G401 (cell line): Measurements from ENCODE around the gene DIRAS2. TPM values are rescaled to one million over a fixed set of nuclear protein-coding genes. Genes with fewer than 3 reads are reported as not detected.
A peak's percentile ranks its signal among the peaks of the same experiment; 100 is the strongest.
"Not testable (repeated sequence)": the region's sequence is repeated elsewhere in the genome, so short reads cannot be mapped to it uniquely, and the experiment has no call there.

ENCODE experiments used
- DNase-seq: peaks from one replicate; pipeline ENCODE4 v3.0.0-alpha.2; 2015; ENCODE audit warnings: low spot score
- in situ Hi-C: cut with HindIII; loops from 2 replicates; pipeline ENCODE4 v1.10.0; 2016; ENCODE audit warnings: low sequenced_read_pairs, mixed read lengths
- total RNA-seq: library from RNA; depleted of rRNA; stranded (reverse); fragments of >200 nt; shearing (Covaris generic); gene quantifications from 2 replicates; pipeline ENCODE4 v1.2.3, GENCODE V29; 2014; rRNA removed

Gene DIRAS2, protein sequence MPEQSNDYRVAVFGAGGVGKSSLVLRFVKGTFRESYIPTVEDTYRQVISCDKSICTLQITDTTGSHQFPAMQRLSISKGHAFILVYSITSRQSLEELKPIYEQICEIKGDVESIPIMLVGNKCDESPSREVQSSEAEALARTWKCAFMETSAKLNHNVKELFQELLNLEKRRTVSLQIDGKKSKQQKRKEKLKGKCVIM
- not detected in 2 replicates for total RNA-seq

DNA sequence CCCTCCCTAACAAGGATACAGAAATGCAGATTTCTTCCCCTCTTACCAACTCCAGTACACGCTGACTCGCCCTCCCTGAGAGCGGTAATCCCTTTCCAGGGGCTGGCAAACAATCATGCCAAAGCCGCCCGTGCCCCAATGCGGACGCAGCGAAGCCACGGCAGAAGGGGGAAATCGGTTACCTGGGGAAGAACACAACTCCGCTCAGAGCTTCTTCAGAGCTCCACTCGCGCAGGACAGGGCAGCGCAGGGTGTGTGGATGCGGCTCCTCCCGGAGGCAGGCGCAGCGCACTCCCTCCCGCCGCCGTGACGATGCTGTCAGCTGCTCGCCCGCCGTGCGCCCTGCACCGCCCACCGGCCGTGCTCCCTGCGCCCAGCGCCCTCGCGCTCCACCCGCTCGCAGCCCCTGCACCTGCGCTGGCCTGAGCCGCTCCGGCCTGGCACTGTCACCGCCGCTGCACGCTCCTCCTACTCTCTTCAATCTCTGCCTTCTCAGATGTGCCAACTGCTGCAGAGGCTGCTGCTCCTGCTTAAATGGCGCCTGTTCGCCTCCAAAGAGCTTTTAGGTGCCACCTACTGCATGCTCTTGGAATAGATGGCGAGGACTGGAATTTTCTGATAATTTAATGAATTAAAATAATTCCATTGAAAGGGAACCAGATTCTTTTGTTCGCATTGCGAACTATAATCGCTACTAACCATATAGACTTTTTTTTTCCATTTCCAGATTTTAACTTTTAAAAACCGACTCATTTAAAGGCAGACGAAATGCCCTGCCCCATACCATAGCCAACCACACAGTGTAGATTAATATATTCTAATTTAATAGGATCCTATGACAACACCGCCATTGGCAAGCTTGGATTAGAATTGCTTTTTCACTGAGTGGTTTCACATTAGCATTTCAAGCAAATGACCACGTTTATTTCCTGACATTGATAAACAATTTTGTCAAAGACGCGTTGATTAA, at the start of gene DIRAS2:
TSS of gene DIRAS2 (minus strand) at position 255 of the 970 bp plus-strand sequence. CDS start 28,997 bp downstream, outside the sequence.
- in situ Hi-C loops, result no loop called here

GRCh38 chr9:90684736-90685135, 42.1 kb upstream of the DIRAS2 start:
- in situ Hi-C loops, result no loop called here
- no peak for DNase-seq

More for the DNA sequence above, at the start of gene DIRAS2:
- peak; percentile 94 for DNase-seq

- in situ Hi-C loops, result no loop called here
- DNase-seq, result no peak
These were observed 41.5 kb upstream of the DIRAS2 start for GRCh38 chr9:90684106-90684505.

- DNase-seq, result no peak
- in situ Hi-C loops, result no loop called here
These were observed 37.9 kb upstream of the DIRAS2 start for GRCh38 chr9:90680534-90680933.

DNA sequence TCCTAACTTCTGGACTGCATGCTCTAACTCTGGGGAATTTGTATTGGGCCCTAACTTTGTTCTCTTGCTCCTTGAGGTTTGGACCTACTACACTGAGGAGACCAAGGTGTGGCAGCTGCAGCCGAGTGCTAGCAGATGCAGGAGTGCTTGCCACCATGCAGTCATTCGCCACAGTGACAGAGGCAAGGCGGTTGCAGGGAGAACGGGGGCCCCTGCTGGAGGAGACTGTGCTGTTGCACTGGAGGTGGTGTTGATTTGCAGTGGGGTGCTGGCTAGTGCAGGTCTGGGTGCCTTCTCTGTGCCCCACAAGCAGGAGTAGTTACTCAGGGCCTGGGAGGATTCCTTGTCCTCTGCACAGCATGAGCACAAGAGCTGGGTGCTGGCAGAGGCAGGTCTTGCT, 22.4 kb upstream of the DIRAS2 start:
- DNase-seq, result no peak
- in situ Hi-C loops, result no loop called here

DNA sequence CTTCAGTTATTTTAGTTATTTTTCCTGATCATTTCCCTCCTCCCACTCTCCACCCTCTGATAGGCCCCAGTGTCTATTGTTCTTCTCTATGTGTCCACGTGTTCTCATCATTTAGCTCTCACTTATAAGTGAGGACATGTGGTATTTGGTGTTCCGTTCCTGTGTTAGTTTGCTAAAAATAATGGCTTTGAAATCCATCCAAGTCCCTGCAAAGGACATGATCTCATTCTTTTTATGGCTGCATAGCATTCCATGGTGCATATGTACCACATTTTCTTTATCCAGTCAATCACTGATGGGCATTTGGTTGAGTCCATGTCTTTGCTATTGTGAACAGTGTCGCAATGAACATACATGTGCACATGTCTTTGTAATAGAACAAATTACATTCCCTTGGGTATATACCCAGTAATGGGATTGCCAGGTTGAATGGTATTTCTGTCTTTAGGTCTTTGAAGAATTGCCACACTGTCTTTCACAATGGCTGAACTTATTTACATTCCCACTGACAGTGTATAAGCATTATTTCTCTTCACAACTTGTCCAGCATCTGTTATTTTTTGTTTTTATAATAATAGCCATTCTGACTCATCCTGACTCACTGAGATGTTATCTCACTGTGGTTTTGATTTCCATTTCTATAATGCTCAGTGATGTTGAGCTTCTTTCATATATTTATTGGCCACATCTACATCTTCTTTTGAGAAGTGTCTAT, 17.2 kb upstream of the DIRAS2 start:
- no peak for DNase-seq
- in situ Hi-C loops, result no loop called here

DNA sequence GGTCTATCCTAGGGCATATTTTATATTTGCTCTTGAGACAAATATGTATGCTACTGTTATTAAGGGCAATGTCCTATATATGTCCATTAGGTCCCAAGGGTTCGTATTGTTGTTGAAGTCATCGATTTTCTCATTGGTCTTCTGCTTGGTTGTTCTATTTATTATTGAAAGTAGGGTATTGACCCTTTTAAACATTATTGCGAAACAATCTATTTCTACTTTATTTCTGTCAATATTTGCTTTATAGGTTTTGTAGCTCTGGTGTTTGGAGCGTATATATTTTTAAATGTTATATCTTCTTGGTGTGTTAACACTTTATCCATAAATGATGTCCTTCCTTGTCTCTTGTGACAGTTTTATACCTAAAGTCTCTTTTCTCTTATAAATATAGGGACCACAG, 16.2 kb upstream of the DIRAS2 start:
- in situ Hi-C loops, result no loop called here
- DNase-seq, result no peak

DNA sequence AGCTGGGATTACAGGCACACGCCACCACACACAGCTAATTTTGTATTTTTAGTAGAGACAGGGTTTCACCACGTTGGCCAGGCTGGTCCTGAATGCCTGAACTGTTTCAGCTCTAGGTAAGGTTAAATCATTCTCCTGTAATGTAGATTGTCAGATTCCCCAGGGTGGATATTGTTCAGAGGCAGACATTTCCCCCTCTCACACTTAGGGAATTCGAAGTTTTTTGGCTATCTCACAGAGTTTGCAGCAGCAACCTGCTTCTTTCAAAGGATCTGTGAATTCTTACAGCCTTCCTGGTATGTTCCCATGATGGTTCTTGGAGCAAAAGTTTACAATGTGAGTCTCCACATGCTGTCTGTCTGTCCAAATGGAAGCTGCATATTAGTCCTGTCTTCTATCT, 15.6 kb upstream of the DIRAS2 start:
- no peak for DNase-seq
- in situ Hi-C loops, result no loop called here

- not testable (repeated sequence) for DNase-seq
These were observed 14.3 kb upstream of the DIRAS2 start for GRCh38 chr9:90656876-90657275.

DNA sequence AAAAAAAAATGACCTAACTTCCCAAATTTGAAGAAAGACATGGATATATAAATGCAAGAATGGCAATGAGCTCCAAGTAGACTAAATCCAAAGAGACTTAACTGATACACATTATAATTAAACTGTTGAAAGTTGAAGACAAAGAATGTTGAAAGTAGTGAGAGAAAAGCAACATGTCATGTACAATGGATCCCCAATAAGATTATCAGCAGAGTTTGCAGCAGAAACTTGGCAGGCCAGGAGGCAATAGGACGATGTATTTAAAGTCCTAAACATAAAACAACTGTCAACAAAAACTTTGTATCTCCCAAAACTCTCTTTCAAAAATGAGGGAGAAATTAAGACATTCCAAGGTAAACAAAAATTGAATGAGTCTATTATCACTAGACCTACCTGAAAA, 8.6 kb upstream of the DIRAS2 start:
- in situ Hi-C loops, result no loop called here
- no peak for DNase-seq

More at GRCh38 chr9:90656876-90657275, 14.3 kb upstream of the DIRAS2 start:
- in situ Hi-C loops, result not testable (repeated sequence)

- in situ Hi-C loops, result no loop called here
These were observed 5.2 kb upstream of the DIRAS2 start for GRCh38 chr9:90647843-90648242.

DNA sequence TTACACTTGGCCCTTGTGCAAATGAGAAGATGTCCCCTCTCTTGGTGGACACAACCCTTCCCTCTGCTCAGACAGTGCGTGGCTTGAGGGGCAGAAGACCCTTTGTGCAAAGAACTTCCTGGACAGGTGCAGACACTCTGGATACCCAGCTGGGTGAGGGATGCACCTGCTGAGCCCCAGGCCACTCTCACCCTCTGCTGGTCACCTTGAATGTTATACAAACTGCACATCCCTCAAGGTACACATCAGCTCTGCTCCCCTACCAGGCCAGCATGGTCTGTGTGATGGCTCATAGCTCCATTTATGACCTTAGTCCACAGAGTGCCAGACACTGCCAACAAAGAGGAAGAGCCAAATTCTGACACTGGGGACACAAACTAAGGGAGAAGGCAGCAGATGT, 3.1 kb upstream of the DIRAS2 start:
- in situ Hi-C loops, result no loop called here
- DNase-seq, result no peak

More at GRCh38 chr9:90647843-90648242, 5.2 kb upstream of the DIRAS2 start:
- no peak for DNase-seq

- peak; percentile 75 for DNase-seq
- in situ Hi-C loops, result no loop called here
These were observed 638 bp downstream of the DIRAS2 start for GRCh38 chr9:90641884-90642487.

DNA sequence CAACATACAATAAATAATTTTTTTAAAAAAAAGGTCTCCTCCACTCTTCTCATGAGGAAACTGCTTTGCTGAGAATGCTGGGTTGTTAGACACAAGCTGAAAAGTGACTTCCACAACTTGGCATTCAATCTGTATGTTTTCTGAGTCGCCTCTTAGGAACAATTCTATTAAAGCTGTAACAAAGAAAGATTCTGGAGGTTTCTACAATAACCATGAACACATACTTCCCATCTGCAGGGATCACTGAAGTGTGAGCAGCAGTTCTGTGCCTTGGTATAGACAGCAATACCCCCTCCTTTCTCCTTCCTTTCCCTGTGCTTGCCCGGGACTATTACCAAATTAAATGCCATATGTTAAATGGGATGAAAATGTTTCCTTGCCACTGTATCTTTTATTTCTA, 1.5 kb downstream of the DIRAS2 start:
- in situ Hi-C loops, result no loop called here
- DNase-seq, result peak; percentile 66

DNA sequence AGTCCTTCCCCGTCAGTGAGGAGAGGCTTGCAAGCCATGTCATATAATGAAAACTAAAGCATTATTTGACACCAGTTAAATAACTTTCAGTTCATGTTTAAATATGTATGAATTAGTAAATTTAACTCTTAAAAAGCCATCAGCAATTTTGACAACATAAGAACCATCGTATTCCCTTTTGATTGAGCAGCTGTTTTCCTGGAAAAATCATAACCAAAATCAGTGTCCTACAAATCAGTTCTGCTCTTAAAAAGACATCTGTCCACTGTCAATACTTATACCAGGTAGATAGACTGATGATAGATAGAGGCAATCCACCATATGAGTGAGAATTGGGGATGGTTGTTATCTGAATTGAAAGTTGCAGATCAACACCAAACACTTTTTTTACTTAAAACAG, 2.3 kb downstream of the DIRAS2 start:
- in situ Hi-C loops, result no loop called here
- DNase-seq, result peak; percentile 42

DNA sequence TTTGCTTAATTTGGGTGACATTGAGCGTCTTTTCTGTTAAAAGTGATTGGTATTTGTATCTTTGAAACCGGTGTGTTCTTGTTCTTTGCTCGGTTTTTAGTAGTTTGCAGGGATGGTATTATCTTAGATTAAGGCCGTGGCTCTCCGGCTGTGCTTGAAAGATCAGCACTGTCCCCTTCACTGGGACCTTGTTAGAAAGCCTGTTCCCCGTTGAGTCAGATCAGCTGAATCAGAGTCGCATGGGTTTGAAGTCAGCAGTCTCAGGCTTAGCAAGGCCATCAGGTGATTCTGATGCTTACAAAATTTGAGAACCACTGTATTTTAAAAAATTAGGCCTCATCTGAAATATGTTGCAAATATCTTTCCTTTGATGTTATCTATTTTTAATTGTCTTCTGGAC, 5.0 kb downstream of the DIRAS2 start:
- in situ Hi-C loops, result no loop called here

GRCh38 chr9:90632647-90633207, 9.9 kb downstream of the DIRAS2 start:
- in situ Hi-C loops, result no loop called here
- DNase-seq, result peak; percentile 55

More for the DNA sequence above, 5.0 kb downstream of the DIRAS2 start:
- DNase-seq, result peak; percentile 63

DNA sequence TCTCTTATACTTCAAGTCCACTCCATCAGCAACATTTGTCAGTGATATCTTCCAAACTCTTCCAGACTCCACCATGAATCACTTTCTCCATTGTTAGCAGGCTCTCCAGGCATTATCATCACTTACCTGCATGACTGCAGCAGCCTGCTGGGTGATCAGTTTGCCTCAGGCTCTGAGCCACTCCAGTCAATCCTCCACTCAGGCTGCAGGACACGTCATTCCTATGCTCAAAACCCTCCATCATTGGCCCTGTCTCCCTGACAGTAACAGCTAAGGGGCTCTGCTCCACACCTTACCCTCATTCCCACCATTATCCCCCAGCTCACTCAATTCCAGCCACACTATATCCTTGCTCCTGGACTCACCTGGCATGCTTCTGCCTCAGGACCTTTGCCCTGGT, 10.7 kb downstream of the DIRAS2 start:
- in situ Hi-C loops, result no loop called here
- peak; percentile 44 for DNase-seq

- in situ Hi-C loops, result no loop called here
- DNase-seq, result peak; percentile 23
These were observed 12.6 kb downstream of the DIRAS2 start for GRCh38 chr9:90629991-90630390.
